ENCODE measurements around the gene DEFB113.

The DEFB113 gene

GRCh38 chr6:49937811-49938210, 31.6 kb downstream of the DEFB113 start:
- FAIRE-seq (no peak), DNase-seq (ENCODE audit: insufficient read length, low spot score) (no peak)

- DNase-seq (ENCODE audit: insufficient read length, low spot score) = no peak
- FAIRE-seq = no peak
Measured at GRCh38 chr6:49937017-49937416, 32.4 kb downstream of the DEFB113 start.

- no peak for DNase-seq (ENCODE audit: insufficient read length, low spot score)
- no peak for FAIRE-seq
Measured at GRCh38 chr6:49935387-49935786, 34.0 kb downstream of the DEFB113 start.

- FAIRE-seq = no peak
- no peak for DNase-seq (ENCODE audit: insufficient read length, low spot score)
Measured at GRCh38 chr6:49934770-49935169, 34.7 kb downstream of the DEFB113 start.

GRCh38 chr6:49933526-49933925, 35.9 kb downstream of the DEFB113 start:
- FAIRE-seq (no peak), DNase-seq (ENCODE audit: insufficient read length, low spot score) (no peak)

- DNase-seq (ENCODE audit: insufficient read length, low spot score) = no peak
- FAIRE-seq = no peak
Measured at GRCh38 chr6:49929340-49929739, 40.1 kb downstream of the DEFB113 start.

- no peak for DNase-seq (ENCODE audit: insufficient read length, low spot score)
- FAIRE-seq = no peak
Measured at GRCh38 chr6:49923826-49924225, 45.6 kb downstream of the DEFB113 start.

GRCh38 chr6:49919935-49920644, 49.3 kb downstream of the DEFB113 start:
- no peak for DNase-seq (ENCODE audit: insufficient read length, low spot score)

GRCh38 chr6:49919261-49919660, 50.2 kb downstream of the DEFB113 start:
- FAIRE-seq = no peak

More at GRCh38 chr6:49919935-49920644, 49.3 kb downstream of the DEFB113 start:
- no peak for FAIRE-seq

GRCh38 chr6:49918787-49919186, 50.6 kb downstream of the DEFB113 start:
- FAIRE-seq = no peak

More at GRCh38 chr6:49919261-49919660, 50.2 kb downstream of the DEFB113 start:
- no peak for DNase-seq (ENCODE audit: insufficient read length, low spot score)

More at GRCh38 chr6:49918787-49919186, 50.6 kb downstream of the DEFB113 start:
- DNase-seq (ENCODE audit: insufficient read length, low spot score) = no peak
